Measurements from ENCODE around the gene SEMA5A.

SEMA5A gene

GRCh38 chr5:9513827-9514226, 32.0 kb downstream of the SEMA5A start:
- no peak for DNase-seq

DNA sequence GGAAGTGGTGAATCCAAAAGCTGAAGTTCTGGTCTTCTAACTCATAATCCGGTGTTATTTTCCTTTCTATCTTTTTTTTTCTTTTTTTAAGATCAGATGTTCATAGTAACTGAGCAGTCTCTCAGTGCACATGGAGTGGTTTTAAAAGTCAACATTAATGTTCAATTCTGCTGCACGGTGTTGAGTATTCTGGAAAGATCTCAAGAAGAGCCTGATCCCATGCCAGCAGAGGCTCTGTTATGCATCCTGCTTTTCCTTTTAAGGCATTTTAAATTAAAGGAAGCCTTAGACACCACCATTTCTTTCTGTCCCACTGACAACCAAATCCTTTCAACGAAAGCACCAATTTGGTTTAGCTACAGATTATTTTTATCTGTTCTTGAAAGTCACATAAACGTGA, 33.4 kb downstream of the SEMA5A start:
- DNase-seq = no peak

DNA sequence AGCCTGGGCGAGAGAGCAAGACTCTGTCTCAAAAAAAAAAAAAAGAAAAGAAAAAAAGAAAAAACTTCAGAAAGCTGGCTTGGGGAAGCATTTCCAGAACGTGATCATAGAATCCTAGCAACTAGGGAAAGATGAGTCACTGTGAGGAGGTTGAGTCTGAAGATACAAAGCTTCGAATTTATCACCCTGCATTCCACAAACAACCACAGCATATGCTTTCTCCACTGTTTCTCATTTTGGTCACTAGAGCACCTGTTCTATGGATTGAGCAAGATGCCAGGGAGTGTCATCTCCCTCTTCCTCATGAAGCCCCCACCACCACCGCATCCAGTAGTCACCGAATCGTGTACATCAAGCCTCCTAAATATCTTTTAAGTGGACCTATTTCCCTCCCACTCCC, 37.9 kb downstream of the SEMA5A start:
- no peak for DNase-seq

DNA sequence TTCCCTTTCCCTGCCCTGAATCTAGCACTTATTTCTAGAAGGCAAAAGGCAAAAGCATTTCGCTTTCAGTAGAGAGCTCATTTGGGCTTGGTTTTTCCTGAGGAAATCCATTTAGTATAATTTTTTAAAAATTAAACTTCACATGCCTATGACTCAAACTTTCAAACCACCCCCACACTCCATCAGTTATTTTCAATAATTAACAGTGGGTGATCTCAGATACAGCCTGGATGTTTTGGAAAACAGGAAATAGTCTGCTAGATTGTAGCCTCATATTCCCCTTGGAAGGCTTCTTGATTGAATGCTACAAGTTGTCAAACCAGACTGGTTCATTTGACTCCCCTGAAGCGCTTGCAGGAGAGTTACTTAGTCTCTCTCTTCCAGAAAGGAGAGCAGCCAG, 40.6 kb downstream of the SEMA5A start:
- no peak for DNase-seq

GRCh38 chr5:9502864-9503263, 43.0 kb downstream of the SEMA5A start:
- DNase-seq = no peak

- no peak for DNase-seq
Measured at GRCh38 chr5:9502050-9502834, 43.6 kb downstream of the SEMA5A start.

- no peak for DNase-seq
Measured at GRCh38 chr5:9500625-9501024, 45.2 kb downstream of the SEMA5A start.

- no peak for DNase-seq
Measured at GRCh38 chr5:9500193-9500592, 45.7 kb downstream of the SEMA5A start.

GRCh38 chr5:9499498-9499876, 46.4 kb downstream of the SEMA5A start:
- no peak for DNase-seq

DNA sequence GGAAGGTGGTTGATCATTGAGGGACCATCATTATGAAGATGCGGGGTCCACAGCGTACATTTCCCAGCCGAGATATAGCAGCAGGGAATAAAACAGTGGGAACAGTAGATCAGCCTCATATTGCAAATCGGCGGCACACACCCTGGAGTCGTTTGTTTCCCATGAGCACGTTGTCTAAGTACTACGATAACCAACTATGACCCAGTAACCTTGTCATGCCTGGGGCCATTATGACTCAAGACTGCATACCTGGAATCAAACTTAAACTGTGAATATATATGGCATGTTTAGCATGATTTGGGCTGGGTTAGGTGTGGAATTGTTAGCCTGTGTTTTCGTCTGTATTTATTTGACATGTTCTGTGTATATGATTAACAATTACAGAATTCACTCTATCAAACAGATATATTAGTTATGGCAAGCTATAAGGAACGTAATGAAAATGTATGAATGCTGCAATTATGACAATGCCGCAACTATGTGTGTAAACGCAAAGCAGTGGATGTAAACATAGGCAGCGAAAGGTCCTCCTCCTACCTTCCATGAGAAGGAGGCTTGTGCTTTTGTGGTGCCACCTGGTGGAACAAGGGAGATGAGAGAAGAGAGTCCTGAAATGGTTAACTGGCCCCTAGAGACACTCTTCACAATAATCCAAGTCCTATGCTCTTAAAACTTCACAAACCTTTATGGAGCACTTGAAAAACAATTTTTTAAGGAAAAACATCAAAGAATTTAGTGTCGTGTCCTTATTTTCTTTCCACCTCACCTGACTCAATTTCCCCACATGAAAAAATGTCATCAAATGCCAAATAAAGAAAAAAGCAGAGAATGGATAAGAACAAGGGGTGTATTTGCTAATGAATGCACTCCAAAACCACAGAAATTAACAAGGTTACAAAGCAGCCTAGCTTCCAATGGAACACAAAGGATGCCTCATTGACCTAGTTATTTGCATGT, 47.1 kb downstream of the SEMA5A start:
- DNase-seq = no peak

DNA sequence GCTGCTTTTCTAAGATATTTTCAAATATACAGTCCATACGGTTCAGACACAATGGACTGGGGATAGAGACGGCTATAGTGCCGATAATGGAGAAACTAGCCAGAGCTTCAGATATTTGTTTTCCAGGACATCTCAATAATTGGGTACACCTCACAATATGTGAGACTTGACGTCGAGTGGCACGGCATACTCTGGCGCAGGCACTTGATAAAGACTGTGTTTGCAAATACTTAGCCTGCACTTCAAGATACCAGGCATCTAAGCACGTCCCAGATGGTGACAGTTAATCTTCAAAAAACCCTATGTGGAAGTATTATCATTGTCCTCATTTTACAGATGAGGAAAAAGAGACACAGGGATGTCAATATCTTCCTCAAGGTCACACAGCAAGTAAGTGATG, 48.5 kb downstream of the SEMA5A start:
- no peak for DNase-seq

DNA sequence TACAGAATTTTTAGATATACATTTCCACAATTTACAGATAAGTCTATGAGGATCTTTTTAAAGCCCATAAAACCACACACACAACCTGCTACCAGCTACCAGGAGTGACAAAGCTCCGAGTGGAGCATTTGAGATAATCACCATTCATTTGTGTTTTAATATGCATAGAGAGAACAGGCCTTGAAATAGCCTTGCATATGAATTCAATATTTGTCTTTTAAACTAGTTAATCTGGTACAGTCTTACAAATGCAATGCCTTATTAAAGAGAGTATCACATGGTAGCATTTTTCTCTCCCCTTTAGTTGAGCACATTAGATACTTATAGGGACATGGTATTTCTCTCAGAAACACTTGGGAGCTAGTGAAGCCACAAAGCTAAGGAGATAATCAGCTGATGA, 49.1 kb downstream of the SEMA5A start:
- DNase-seq = no peak

DNA sequence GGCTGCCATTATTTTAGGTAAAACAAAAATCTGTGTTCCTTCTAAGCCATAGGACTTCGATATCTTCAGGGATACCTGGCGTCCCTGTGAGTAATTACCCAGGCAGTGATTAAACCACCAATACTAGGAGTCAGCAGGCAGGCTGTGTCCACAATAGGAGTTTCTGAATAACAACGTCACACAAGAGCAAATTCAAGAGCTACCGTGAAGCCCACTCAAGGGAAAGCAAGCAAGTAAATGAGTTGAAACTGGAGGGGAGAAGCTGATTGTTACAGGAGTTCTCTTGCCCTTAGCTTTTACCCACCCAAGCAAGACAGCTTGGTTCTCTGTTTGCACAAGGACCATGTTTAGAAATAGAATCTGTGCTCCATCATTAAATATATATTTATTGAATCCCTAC, 50.8 kb downstream of the SEMA5A start:
- DNase-seq = no peak

DNA sequence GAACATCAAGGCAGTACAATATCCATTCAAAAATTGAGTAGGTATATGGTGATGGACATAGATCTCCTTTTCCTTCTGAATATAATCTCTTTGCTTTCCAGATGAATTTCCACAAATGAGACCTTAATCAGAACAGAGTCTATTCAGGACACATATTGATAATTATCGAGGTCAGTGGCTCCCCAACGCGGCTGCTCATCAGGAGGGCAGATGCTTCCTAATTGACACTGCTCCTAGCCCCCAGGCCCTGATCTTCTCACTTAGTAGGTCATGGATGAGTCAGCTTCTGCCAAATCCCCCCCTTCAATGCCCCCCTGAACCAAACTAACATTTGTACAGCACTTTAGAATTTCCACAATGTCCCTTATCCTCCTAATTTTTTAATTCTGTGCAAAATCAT, 51.6 kb downstream of the SEMA5A start:
- no peak for DNase-seq

- no peak for DNase-seq
Measured at GRCh38 chr5:9490494-9491097, 55.3 kb downstream of the SEMA5A start.

GRCh38 chr5:9483779-9484178, 62.1 kb downstream of the SEMA5A start:
- DNase-seq = no peak

DNA sequence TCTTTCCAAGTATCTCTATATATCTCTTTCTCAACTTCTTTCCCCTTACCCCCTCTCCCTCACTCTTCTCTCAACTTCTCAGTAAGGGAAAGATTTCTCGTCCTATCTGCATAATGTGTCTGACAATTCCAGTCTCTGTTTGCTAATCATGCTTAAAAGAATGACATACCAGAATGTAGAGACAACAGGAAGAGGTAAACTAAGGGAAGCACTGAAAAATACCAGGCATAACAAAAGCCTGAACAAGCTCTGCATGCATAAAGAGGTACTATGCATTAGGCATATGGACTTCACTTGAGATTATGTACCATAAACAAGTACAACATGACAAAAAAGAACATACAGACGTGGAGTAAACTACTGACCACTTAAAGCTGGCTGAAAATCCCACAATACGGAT, 62.6 kb downstream of the SEMA5A start:
- DNase-seq = no peak

DNA sequence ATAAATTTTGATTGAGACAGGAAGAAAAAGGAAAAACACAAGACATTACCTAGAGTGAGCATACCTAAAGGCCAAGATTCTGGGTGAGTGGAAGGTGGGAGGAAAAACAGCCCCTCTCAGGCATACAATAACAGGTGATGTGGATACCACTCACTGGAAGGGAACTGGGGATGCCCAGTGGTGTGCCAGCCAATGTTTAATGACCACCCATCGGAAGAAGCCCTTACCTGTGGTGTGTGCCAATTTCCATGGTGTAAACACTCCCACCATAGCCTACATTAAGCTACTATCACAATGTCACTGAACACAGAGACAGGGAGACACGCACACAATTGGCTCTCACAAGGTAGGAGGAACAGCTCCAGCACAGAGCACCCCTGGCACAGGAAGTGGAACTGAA, 63.5 kb downstream of the SEMA5A start:
- no peak for DNase-seq

GRCh38 chr5:9480499-9480898, 65.4 kb downstream of the SEMA5A start:
- no peak for DNase-seq

- DNase-seq = no peak
Measured at GRCh38 chr5:9479990-9480389, 65.9 kb downstream of the SEMA5A start.

GRCh38 chr5:9479361-9479760, 66.5 kb downstream of the SEMA5A start:
- DNase-seq = no peak

DNA sequence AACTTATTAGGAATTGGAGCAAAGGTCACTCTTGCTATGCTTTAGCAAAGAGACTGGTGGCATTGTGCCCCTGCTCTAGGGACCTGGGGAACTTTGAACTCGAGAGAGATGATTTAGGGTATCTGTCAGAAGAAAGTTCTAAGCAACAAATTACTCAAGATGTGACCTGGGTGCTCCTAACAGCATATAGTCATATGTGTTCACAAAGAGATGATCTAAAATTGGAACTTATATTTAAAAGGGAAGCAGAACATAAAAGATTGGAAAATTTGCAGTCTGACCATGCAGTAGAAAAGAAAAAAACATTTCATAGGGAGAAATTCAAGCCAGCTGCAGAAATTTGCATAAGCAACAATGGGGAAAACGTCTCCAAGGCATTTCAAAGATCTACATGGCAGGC, 68.3 kb downstream of the SEMA5A start:
- no peak for DNase-seq

- DNase-seq = no peak
Measured at GRCh38 chr5:9474219-9475002, 71.5 kb downstream of the SEMA5A start.
